ENCODE results near the gene MTMR10.

Gene MTMR10

GRCh38 chr15:30978328-30978727, 13.1 kb downstream of the MTMR10 start:
- no peaks in the 10 kb centered on the region for H3K9me3 ChIP-seq (ENCODE audit: control insufficient read depth, low read length)
- peaks cover 6% of the 10 kb centered on the region for H3K4me1 ChIP-seq (ENCODE audit: control insufficient read depth, insufficient read depth, low read length)
- no peak overlapping the region for H3K4me3 ChIP-seq (ENCODE audit: low read length)
- no peaks in the 10 kb centered on the region for H3K36me3 ChIP-seq (ENCODE audit: control insufficient read depth, insufficient read depth, low read length)
- no peaks in the 10 kb centered on the region for H3K27me3 ChIP-seq (ENCODE audit: control insufficient read depth, insufficient read depth, low read length)
- H3K9ac ChIP-seq (ENCODE audit: low read length), result no peak overlapping the region

DNA sequence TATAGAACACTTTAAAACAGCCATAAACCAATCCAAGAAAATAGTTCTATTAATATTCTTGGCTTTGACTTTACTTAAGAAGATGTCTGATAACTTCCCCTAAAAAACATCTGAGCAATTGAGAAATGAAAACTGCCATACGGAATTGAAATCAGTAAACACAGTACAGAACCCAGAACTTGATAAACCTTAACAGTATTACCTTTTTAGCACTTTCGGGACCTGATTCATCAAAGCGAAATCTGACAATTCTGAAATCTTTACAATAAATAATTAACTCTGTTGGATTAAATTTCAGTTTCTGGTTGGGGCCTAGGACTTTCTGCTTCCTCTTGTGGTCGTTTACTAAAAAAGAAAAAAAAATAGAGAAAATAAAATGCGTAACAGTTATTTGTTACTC, 17.3 kb downstream of the MTMR10 start:
- no peak overlapping the region for H3K4me3 ChIP-seq (ENCODE audit: low read length)
- H3K27me3 ChIP-seq (ENCODE audit: control insufficient read depth, insufficient read depth, low read length), result no peaks in the 10 kb centered on the region
- peaks cover 6% of the 10 kb centered on the region for H3K4me1 ChIP-seq (ENCODE audit: control insufficient read depth, insufficient read depth, low read length)
- H3K9me3 ChIP-seq (ENCODE audit: control insufficient read depth, low read length), result no peaks in the 10 kb centered on the region
- H3K9ac ChIP-seq (ENCODE audit: low read length), result no peak overlapping the region
- no peaks in the 10 kb centered on the region for H3K36me3 ChIP-seq (ENCODE audit: control insufficient read depth, insufficient read depth, low read length)

- no peaks in the 10 kb centered on the region for H3K27me3 ChIP-seq (ENCODE audit: control insufficient read depth, insufficient read depth, low read length)
- no peak overlapping the region for H3K9ac ChIP-seq (ENCODE audit: low read length)
- peaks cover 3% of the 10 kb centered on the region for H3K4me1 ChIP-seq (ENCODE audit: control insufficient read depth, insufficient read depth, low read length)
- H3K9me3 ChIP-seq (ENCODE audit: control insufficient read depth, low read length), result no peaks in the 10 kb centered on the region
- no peak overlapping the region for H3K4me3 ChIP-seq (ENCODE audit: low read length)
- H3K36me3 ChIP-seq (ENCODE audit: control insufficient read depth, insufficient read depth, low read length), result no peaks in the 10 kb centered on the region
Measured at GRCh38 chr15:30973379-30973778, 18.0 kb downstream of the MTMR10 start.

DNA sequence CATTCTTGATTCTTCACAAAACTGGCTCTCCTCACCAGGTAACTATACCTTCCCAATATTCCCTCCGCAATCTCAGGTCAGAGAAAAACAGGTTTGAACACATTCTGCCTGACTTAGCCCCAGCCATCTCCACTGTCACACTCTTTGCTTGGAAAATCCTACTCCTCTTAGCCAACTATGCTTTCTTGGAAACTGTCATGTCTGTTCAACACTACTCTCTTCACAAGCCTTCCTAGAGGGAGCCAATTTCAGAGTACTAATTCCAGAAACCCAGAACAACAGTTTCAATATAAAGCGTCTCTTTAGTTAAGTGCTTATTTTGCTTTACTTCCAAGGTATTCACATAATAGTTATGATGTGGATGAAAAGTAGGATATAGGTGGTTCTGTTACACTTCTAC, 21.7 kb downstream of the MTMR10 start:
- Histone ChIP-seq H3K36me3 (ENCODE audit: control insufficient read depth, insufficient read depth, low read length) (no peaks in the 10 kb centered on the region), H3K27me3 (ENCODE audit: control insufficient read depth, insufficient read depth, low read length) (no peaks in the 10 kb centered on the region), H3K4me3 (ENCODE audit: low read length) (no peak overlapping the region), H3K9ac (ENCODE audit: low read length) (no peak overlapping the region), H3K9me3 (ENCODE audit: control insufficient read depth, low read length) (no peaks in the 10 kb centered on the region), H3K4me1 (ENCODE audit: control insufficient read depth, insufficient read depth, low read length) (peaks cover 4% of the 10 kb centered on the region)

- H3K36me3 ChIP-seq (ENCODE audit: control insufficient read depth, insufficient read depth, low read length), result peaks cover 4% of the 10 kb centered on the region
- no peaks in the 10 kb centered on the region for H3K27me3 ChIP-seq (ENCODE audit: control insufficient read depth, insufficient read depth, low read length)
- peaks cover 4% of the 10 kb centered on the region for H3K4me1 ChIP-seq (ENCODE audit: control insufficient read depth, insufficient read depth, low read length)
- H3K4me3 ChIP-seq (ENCODE audit: low read length), result no peak overlapping the region
- no peaks in the 10 kb centered on the region for H3K9me3 ChIP-seq (ENCODE audit: control insufficient read depth, low read length)
- no peak overlapping the region for H3K9ac ChIP-seq (ENCODE audit: low read length)
Measured at GRCh38 chr15:30963681-30964080, 27.7 kb downstream of the MTMR10 start.

DNA sequence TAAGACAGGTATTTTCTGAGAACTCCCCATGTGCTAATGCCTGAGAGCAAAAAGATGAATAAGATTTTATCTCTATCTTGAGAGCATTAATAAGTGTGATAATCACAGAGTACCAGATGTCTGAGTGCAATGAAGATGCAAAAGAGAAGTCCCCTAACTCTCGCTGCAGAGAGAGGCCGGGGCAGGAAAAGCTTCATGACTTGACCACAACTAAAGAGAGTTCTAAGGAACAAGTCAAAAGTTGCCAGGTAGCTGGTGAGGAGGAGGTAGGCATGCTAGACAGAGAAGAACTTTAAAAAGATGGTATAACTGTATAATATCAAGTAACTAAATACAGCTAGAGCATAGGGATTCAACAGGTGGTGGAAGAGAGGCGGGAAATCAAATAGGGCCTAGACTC, 28.8 kb downstream of the MTMR10 start:
- Histone ChIP-seq H3K9me3 (ENCODE audit: control insufficient read depth, low read length) (no peaks in the 10 kb centered on the region), H3K4me1 (ENCODE audit: control insufficient read depth, insufficient read depth, low read length) (no peaks in the 10 kb centered on the region), H3K27me3 (ENCODE audit: control insufficient read depth, insufficient read depth, low read length) (no peaks in the 10 kb centered on the region), H3K4me3 (ENCODE audit: low read length) (no peak overlapping the region), H3K36me3 (ENCODE audit: control insufficient read depth, insufficient read depth, low read length) (peaks cover 4% of the 10 kb centered on the region), H3K9ac (ENCODE audit: low read length) (no peak overlapping the region)

GRCh38 chr15:30962079-30962478, 29.3 kb downstream of the MTMR10 start:
- no peaks in the 10 kb centered on the region for H3K9me3 ChIP-seq (ENCODE audit: control insufficient read depth, low read length)
- H3K4me3 ChIP-seq (ENCODE audit: low read length), result no peak overlapping the region
- no peaks in the 10 kb centered on the region for H3K27me3 ChIP-seq (ENCODE audit: control insufficient read depth, insufficient read depth, low read length)
- H3K36me3 ChIP-seq (ENCODE audit: control insufficient read depth, insufficient read depth, low read length), result peaks cover 4% of the 10 kb centered on the region
- no peaks in the 10 kb centered on the region for H3K4me1 ChIP-seq (ENCODE audit: control insufficient read depth, insufficient read depth, low read length)
- H3K9ac ChIP-seq (ENCODE audit: low read length), result no peak overlapping the region

DNA sequence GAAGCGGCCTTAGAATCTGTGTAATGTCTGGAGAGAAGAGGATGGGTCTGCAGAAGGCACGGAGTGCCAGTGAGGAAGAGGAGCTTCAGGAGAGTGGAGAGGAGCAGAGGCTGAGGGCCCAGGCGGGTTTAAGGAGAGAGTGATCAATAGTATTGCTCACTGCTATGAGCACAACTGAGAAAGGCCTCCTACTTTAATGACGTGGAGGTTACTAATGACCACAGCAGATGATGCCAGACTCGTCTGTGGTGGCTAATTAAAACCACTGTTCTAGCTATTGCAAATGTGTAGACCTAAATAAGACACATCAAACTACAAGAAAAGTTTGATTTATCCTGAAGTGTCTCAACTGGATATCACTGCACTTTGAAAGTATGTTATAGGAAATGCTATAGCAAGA, 33.2 kb downstream of the MTMR10 start:
- Histone ChIP-seq H3K9me3 (ENCODE audit: control insufficient read depth, low read length) (no peaks in the 10 kb centered on the region), H3K4me3 (ENCODE audit: low read length) (no peak overlapping the region), H3K36me3 (ENCODE audit: control insufficient read depth, insufficient read depth, low read length) (peaks cover 9% of the 10 kb centered on the region), H3K4me1 (ENCODE audit: control insufficient read depth, insufficient read depth, low read length) (no peaks in the 10 kb centered on the region), H3K27me3 (ENCODE audit: control insufficient read depth, insufficient read depth, low read length) (no peaks in the 10 kb centered on the region), H3K9ac (ENCODE audit: low read length) (no peak overlapping the region)

- Histone ChIP-seq H3K27me3 (ENCODE audit: control insufficient read depth, insufficient read depth, low read length) (no peaks in the 10 kb centered on the region), H3K9ac (ENCODE audit: low read length) (no peak overlapping the region), H3K4me3 (ENCODE audit: low read length) (no peak overlapping the region), H3K36me3 (ENCODE audit: control insufficient read depth, insufficient read depth, low read length) (peaks cover 23% of the 10 kb centered on the region), H3K4me1 (ENCODE audit: control insufficient read depth, insufficient read depth, low read length) (no peaks in the 10 kb centered on the region), H3K9me3 (ENCODE audit: control insufficient read depth, low read length) (no peaks in the 10 kb centered on the region)
Measured at GRCh38 chr15:30956216-30957124, 35.0 kb downstream of the MTMR10 start.

- Histone ChIP-seq H3K9ac (ENCODE audit: low read length) (no peak overlapping the region), H3K9me3 (ENCODE audit: control insufficient read depth, low read length) (no peaks in the 10 kb centered on the region), H3K4me1 (ENCODE audit: control insufficient read depth, insufficient read depth, low read length) (no peaks in the 10 kb centered on the region), H3K4me3 (ENCODE audit: low read length) (no peak overlapping the region), H3K27me3 (ENCODE audit: control insufficient read depth, insufficient read depth, low read length) (no peaks in the 10 kb centered on the region), H3K36me3 (ENCODE audit: control insufficient read depth, insufficient read depth, low read length) (peaks cover 26% of the 10 kb centered on the region)
Measured at GRCh38 chr15:30954674-30955073, 36.8 kb downstream of the MTMR10 start.

DNA sequence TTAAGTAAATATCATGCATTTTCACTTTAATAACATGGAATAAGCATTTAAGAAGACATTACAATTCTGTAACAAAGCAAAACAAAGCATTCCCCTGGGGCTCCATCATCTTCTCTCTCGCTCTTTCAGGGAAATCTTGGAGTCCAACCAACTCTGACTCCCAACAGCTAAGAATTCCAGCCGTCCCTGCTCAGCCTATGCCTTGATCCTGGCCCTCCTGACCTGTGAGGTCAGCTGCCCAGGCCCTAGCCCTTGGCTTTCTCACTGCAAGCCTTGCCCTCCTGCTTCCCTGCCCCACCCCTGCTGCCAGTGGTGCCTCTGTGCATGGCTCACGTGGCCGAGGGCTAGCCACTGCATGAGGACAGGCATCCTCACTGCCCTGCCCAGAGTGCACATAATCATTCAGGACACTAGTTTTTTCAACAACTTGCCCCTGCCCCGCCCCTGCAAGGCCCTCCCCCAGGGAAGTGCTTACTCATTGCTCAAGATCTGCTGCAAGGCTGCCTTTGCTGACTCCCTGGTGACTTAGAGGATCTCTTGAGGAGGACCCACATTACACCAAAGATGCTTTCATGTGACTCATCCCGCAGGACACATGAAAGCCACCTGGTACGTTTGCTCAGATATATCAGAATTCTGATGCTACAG, 37.6 kb downstream of the MTMR10 start:
- Histone ChIP-seq H3K4me1 (ENCODE audit: control insufficient read depth, insufficient read depth, low read length) (no peaks in the 10 kb centered on the region), H3K36me3 (ENCODE audit: control insufficient read depth, insufficient read depth, low read length) (peaks cover 29% of the 10 kb centered on the region), H3K27me3 (ENCODE audit: control insufficient read depth, insufficient read depth, low read length) (no peaks in the 10 kb centered on the region), H3K9me3 (ENCODE audit: control insufficient read depth, low read length) (no peaks in the 10 kb centered on the region), H3K9ac (ENCODE audit: low read length) (no peak overlapping the region), H3K4me3 (ENCODE audit: low read length) (no peak overlapping the region)

DNA sequence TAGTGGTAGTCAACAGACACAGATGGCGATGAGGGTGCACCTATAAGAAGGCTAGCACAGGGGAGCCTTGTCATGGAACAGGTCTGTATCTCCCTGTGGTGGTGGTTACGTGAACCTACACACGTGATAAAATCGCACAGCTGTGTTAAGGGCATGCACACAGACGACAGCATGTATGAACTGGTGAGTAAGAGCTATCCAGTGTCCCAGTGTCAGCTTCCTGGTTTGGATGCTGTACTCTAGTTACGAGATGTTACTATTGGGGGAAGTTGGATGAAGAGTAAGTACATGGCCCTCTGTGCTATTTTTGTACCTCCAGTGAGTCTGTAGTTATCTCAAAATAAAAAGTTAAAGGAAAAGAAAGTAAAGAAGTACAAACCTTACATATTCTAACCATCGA, 38.2 kb downstream of the MTMR10 start:
- Histone ChIP-seq H3K27me3 (ENCODE audit: control insufficient read depth, insufficient read depth, low read length) (no peaks in the 10 kb centered on the region), H3K4me1 (ENCODE audit: control insufficient read depth, insufficient read depth, low read length) (no peaks in the 10 kb centered on the region), H3K4me3 (ENCODE audit: low read length) (no peak overlapping the region), H3K9me3 (ENCODE audit: control insufficient read depth, low read length) (no peaks in the 10 kb centered on the region), H3K36me3 (ENCODE audit: control insufficient read depth, insufficient read depth, low read length) (peaks cover 36% of the 10 kb centered on the region), H3K9ac (ENCODE audit: low read length) (no peak overlapping the region)
